HPDE6-E6E7 (cell line): Measurements from ENCODE around the gene ATRIP.

Experiments used
- DNase-seq: peaks from one replicate; pipeline ENCODE4 v3.0.0; 2011; ENCODE audit warnings: missing footprints; ENCODE audit errors: extremely low spot score

Gene ATRIP

GRCh38 chr3:48410205-48411040 lies 36.1 kb upstream of the ATRIP start:
- DNase-seq: no peak

DNA sequence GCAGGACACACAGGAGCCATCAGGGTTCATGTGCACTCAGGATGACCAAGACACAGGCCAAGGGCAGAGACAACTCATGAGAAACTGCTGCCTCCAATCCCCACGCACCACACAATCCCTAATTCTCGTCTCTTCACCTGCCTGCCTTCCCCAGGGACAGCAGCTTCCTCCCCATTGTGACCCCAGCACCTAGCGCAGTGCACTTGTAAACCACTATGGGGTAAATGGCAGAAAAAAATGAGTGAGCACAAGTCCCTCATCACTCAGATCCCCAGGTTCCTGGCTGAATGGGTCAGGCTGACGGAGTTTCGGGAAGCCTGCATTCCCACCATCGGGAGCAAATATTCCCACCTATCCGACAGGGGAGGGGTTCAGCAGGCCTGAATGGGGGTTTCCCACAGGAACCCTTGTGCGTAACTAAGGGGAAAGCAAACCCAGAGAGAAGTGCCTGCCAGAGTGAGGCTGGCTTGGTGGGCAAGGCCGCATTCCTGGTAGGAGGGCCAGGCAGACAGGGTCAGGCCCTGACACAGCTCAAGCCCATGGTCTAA lies 35.4 kb upstream of the ATRIP start:
- no peak for DNase-seq

DNA sequence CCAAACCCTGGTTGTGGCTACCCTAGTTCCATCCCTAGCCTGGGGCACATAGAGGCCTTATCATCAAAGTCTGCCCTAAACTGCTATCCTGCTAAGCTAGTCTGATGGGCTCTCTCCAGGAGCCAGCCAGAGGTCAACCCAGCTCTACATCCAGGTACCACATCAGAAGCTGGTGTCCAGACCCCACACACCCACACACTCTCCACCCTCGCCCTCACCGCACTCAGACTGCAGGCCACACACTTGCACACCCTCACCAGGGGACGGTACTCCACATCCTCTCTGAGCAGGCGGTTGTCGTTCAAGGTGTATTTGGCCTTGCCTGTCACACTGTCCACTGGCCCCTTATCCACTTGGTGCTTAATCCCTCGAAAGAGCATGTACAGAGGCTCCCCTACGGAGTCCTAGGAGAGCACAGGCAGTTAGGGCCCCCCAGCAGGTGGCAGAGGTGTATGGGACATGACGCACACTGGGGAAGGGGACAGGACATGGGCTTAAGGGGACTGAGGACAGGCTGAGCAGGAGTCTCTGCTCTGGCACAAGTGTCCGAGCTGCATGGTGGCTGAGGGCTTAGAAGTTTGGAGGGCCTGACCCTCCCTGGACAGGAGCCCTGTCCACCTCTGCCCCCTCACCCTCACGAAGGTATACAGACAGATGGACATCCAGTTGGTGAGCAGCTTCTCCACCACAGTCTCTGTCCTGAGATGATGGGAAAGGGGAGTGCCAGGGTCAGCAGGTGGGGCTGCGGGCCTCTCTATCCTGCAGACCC lies 34.7 kb upstream of the ATRIP start:
- DNase-seq: no peak

DNA sequence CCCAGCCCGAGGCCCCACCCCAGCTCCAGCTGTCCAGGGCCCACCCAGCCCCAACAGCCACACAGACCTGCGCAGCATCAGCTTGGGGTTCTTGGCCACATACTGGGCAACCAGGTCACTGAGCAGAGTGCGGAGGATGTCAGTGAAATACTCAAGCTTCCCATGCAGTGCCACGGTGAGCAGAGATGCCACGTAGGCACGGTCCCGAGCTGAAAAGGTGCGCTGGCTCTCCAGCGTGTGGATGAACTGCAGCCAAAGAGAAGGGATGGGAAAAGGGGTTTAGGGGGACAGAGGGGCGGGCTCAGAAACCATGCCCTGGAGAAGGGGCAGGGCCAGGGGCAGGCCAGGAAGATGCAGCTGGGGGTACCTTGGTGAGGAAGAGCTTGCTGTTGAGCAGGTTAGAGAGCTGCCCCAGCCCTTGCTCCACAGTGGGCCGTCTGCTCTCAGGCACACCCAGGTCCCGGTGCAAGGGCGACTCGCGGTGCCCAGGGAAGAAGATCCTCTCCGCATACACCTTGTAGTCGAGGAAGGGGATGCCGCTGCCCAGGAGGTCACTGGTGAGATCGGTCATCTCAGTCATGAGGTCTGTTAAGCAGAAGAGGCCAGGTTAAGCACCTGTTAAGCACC lies 34.0 kb upstream of the ATRIP start:
- DNase-seq: no peak

DNA sequence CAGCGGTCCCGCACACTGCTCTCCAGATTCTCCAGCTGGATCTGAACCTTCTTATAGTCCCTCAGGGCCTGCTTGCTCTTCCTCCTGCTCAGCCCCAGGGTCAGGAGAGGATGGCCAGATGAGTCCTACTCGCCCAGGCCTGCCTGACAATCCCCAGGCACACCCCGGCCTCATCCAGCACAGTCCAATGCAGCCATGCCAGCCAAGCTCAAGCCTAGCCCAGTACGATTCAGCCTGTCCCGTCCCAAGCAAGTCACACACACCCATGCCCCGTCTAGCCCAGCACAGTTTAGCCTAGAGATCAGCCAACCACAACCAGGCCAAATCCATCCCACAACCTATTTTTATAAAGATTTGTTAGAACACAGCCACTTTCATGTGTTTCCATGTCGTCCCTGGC lies 33.5 kb upstream of the ATRIP start:
- DNase-seq: no peak

- no peak for DNase-seq
Measured at GRCh38 chr3:48413611-48414010, 32.9 kb upstream of the ATRIP start.

GRCh38 chr3:48414376-48415250 lies 31.9 kb upstream of the ATRIP start:
- no peak for DNase-seq

- DNase-seq: no peak
Measured at GRCh38 chr3:48415251-48415953, 31.1 kb upstream of the ATRIP start.

DNA sequence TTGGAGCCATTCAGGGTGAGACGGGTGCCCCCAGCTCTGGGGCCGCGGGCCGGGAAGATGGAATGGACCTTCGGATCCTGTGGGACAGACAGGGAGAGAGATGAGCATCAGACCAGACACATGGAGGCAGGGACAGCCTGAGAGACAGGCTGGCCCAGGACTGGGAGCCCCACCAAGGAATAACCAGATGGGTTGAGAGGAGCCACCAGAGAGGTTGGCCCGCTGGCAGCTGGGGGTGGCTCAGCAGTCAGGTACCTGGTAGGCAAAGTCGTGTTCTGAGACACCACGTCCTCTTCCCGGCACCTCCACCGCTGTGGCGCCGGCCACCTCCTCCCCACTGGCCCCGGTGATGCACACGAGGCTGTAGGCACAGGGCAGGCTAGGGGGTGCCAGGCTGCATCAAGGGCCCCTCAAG lies 30.4 kb upstream of the ATRIP start:
- DNase-seq: no peak

GRCh38 chr3:48416546-48416945 lies 30.0 kb upstream of the ATRIP start:
- no peak for DNase-seq

DNA sequence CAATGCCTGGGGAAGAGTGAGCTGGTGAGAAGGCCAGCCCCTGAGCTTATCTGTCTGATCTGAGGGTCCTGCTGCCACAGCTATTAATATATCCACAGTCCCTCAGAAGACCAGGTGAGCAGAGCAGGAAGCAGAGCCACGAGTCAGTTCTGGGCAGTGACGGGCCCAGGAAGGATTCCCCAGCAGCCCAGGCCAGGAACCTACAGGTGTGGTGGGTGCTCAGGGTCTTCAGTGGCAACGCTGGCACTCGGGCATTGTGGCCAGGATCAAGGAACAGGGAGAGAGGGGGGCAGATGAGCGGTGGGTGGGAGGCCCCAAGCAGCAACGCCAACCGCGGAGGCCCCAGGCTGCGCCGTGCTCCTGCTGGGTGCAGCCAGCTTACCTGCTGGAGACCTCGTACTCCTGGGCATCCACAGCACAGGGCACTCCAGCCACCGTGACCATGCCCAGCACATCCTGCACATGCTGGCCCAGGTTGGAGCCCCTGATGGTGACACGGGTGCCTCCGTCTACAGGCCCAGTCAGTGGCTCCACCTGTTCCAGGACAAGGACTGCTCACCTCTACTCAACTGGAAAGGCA lies 28.9 kb upstream of the ATRIP start:
- DNase-seq: no peak

DNA sequence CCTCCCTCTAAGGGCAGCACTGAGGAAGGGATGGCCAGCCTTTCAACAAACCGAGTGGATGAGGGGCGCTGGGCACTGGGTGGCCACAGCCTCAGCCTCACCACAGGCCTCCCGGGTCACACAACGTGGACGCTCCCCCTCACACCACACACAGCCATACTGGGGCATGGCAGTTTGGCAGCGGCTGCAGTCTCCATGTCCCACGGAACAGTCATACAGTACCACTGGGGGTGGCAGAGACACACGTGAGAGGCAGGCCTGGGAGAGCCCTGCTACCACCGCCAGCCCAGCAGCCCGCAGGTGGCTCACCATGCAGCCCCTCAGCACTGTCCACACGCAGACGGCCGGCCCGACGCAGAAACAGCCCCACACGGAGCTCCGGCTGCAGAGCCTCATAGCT lies 28.4 kb upstream of the ATRIP start:
- no peak for DNase-seq

- no peak for DNase-seq
Measured at GRCh38 chr3:48418651-48419050, 27.9 kb upstream of the ATRIP start.

GRCh38 chr3:48419149-48419548 lies 27.4 kb upstream of the ATRIP start:
- no peak for DNase-seq

GRCh38 chr3:48419597-48419996 lies 26.9 kb upstream of the ATRIP start:
- DNase-seq: no peak

- DNase-seq: no peak
Measured at GRCh38 chr3:48420561-48420960, 26.0 kb upstream of the ATRIP start.

DNA sequence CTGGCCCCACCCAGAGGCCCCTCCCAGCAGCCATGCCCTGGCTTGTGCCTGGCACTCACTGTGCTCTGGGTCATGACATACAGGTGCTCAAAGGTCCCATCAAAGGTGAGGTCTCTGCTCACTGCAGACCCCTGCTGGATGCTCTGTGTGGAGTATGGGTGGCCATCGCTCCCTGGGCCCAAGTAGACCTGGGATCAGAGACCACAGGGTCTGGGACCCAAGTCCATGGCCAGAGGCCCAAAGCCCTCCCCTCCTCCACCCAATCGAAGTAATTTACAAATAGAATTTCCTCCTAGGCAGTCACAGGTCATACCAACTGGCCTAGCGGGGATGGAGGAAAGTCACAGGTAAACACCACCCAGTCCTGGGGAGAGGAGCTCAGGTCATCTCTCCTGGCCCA lies 24.3 kb upstream of the ATRIP start:
- no peak for DNase-seq

GRCh38 chr3:48422681-48423080 lies 23.9 kb upstream of the ATRIP start:
- no peak for DNase-seq

DNA sequence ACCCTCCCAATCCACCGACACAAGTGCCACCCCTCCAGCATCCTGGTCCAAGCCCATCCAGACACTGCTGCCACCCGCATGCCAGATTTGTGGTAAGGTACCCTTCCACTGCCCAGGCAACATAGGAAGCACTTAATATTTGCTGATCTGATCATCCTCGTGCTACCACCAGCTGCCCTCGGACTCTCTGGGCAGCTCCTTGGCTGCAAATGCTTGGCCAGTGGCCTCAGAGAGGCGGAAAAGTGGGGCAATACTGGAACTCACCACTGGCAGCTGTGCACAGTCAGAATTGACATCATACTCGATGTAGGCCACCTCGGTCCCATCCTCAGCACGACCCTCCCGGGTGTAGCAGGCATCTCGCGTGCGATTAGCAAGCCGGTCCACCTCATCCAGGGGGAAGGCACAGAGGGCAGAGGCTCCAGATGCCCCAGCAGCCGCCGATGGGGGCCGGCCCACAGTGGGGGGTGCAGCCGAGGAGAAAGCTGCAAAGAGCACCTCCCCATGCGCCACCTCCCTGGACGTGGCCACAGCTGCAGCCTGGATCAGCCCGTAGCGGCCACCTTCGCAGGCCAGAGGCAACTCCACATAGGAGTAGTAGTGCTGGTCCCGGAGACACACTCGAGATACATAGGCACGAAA lies 23.2 kb upstream of the ATRIP start:
- DNase-seq: no peak
